CD4-positive, alpha-beta T cell treated with Interleukin-21 for 1 hour (primary cell): ENCODE results near the gene ATP6V0C.

ENCODE experiments used
- DNase-seq: peaks from one replicate; pipeline ENCODE4 v3.0.0-alpha.2; 2020

ATP6V0C gene

GRCh38 chr16:2512735-2513404 is 882 bp upstream of the ATP6V0C start:
- DNase-seq: no peak

- DNase-seq: peak; percentile 60
Measured at GRCh38 chr16:2514333-2515179, 804 bp downstream of the ATP6V0C start.

GRCh38 chr16:2515180-2515851 is 1.6 kb downstream of the ATP6V0C start:
- no peak for DNase-seq

DNA sequence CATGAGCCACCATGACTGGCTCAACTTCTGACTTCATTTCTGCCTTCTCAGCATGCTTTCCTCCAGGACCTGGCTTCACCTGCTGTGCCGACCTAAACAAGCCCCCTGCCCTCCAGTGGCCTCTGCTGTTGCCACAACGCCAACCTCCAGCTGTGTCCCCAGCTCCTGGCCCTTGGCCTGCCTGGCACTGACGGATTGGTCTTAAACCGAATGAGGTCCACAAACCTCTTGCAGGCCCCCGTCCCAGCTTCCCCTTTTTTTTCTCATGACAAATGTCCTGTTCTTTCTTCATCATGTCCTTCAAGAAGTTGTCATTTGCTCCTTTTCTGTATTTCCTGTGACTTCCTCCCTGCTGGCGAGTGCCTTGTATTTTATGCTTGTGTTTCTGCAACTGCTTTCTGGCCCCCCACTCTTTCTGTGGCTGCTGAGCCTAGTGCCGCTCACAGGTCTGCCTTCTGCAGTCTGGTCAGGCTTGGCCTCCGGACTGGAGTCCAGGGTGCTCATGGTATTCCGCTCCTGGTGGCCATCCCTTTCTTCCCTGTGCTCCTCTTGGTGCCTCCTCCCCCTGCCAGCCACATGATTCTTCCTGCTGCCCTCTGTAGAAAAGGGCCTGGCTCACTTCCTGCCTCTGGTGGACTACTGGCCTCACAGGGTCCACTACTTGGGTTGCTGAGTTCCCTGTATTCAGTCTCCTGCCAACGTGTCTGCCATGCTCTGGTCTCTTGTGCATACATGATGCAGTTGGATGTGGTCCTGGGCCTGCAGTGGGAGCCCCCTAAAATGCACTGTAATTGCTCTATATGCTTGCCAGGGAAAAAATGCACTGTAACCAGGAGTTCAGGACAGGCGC is 2.9 kb downstream of the ATP6V0C start:
- DNase-seq: no peak

DNA sequence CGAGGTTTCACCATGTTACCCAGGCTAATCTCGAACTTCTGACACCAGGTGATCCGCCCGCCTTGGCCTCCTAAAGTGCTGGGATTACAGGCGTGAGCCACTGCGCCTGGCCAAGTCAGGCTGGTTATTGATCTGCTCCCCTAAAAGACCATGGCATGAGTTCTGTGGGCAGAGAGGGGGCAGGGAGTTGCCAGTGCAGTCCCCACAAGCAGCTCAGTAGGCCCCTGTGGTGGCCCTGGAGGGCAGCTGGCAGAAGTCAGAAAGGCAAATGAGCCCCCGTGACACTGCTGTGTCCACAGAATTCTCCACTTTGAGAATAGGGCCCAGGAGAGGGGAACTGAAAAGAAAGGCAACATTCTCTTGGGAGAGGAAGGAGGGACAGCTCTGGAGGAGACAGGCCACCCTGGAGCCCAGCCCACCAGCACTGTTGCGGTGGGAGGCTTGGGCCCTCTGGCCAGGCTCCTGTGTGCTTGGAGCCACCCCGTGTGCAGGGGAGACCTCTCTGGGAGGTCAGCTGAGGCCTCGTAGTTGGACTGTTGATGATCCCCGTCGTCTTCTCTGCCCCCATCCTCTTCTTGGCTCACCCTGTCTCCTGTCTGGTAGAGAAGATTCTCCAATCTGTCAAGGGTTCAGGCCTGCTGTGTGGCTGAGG is 4.3 kb downstream of the ATP6V0C start:
- DNase-seq: no peak

- no peak for DNase-seq
Measured at GRCh38 chr16:2518823-2519710, 5.3 kb downstream of the ATP6V0C start.

GRCh38 chr16:2519711-2520080 is 5.9 kb downstream of the ATP6V0C start:
- no peak for DNase-seq

DNA sequence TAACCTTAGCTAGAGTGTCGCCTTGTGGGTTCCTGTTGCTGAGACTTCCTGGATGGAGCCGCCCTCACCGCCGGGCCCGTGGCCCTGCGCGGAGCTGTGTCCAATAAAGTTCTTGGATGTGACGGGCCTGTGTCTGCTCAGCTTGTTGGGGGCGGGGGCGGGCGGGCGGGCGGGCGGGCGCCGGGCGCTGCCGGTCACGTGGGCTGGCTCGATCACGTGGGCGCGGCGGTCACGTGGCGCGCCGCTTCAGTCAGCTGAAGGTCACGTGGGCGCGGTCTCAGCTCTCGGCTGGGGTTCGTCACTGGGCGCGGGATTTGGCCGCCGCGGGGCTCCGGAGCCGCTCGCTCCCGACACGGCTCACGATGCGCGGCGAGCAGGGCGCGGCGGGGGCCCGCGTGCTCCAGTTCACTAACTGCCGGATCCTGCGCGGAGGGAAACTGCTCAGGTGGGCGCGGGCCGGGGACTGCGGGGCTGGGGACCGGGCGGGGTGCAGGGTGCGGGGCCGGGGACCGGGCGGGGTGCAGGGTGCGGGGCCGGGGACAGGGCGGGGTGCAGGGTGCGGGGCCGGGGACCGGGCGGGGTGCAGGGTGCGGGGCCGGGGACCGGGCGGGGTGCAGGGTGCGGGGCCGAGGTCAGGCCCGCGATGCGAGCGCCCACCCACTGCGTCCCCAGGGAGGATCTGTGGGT is 6.5 kb downstream of the ATP6V0C start, which contains the start of gene AMDHD2:
TSS of gene AMDHD2 (plus strand) at position 275 of the 687 bp plus-strand sequence. CDS start at position 363, 88 bp downstream.
- peak; percentile 92 for DNase-seq

- peak; percentile 87 for DNase-seq
Measured at GRCh38 chr16:2520784-2521531, 7.2 kb downstream of the ATP6V0C start.

DNA sequence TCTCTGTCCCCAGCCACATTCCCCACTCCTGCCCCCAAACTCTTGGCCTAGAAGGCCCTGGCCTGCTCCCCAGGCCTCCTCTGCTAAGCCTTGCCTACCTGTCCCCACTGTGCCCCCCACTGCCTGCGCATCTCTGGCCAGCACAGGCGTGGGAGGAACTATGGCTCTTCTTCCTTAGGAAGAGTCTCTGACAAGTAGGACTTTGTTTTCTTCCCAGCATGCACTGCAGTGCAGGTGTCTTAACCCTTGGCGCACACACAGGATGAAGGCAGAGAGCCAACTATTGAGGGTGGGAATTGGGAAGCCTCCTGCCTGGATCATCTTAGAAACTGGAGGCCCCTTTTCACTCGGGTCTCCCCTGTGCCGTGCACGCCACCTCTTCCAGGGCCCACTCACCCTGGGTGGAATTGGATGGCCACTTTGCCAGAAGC is 10.1 kb downstream of the ATP6V0C start:
- no peak for DNase-seq

DNA sequence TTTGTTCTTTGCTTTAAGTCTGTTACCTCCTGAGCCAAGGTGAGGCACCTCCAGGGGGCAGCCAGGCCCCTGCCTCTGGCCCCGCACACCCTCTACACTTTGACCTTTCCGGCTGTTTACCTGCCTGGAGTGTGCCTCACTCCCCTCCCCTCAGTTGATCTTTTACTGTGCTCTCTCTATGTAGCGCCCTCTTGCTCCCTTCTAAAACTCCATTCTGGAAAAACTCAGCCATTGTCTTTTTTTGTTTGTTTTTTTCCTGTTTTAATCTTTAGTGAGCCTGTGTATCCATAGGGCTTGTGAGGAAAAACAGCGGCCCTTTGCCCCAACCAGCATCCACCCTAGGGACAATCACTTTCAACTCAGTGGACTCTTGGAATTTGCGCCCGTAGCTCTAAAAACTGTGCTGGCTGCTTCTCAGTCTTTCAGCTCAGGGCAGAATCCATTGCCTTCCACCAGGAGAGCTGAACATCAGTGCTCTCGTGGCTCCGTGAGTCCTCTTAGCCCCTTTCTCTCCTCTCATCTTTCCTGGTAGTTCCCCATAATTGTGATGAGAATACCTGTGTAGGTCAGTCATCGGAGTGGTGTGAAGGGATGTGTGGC is 10.7 kb downstream of the ATP6V0C start:
- DNase-seq: no peak

GRCh38 chr16:2526135-2526534 is 12.4 kb downstream of the ATP6V0C start:
- DNase-seq: no peak

DNA sequence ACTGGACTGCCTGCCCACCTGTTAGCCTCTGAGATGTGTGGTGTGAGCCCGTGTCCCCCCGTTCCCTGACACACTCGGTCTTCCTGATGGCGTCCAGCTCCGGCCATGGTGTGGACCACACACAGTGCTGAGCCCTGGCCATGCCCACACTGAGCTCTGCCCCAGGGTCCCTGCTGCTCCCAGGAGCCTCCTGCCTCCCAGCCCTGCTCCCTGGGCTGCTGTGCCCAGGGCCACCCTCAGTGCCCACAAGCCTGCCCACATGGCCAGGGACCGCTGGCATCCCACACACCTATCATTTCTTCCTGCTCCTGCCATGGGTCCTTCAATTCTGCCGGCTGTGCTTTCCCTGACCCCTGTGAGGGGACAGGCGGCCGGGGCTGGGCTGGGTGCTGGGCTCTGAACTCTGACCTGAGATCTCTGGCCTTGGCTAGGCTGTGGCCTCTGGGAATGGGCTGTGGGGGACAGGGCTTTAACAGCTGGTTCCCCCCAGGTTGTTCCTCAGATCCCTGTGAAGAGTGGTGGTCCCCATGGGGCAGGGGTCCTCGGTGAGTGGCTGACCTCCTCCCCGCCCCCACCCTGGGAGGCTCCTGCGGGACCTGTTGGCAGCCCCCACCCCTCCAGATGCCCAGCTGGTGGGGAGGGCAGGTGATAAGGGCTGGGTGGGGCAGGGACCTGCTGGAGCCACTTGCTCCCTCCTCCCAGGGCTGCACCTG is 13.5 kb downstream of the ATP6V0C start:
- no peak for DNase-seq

GRCh38 chr16:2527784-2528100 is 14.0 kb downstream of the ATP6V0C start:
- no peak for DNase-seq

- no peak for DNase-seq
Measured at GRCh38 chr16:2528161-2529060, 14.7 kb downstream of the ATP6V0C start.

- DNase-seq: no peak
Measured at GRCh38 chr16:2529061-2529931, 15.5 kb downstream of the ATP6V0C start.
